Measurements from ENCODE around the gene VPS13A. TPM values are rescaled to one million over a fixed set of nuclear protein-coding genes. Genes with fewer than 3 reads are reported as not detected.

VPS13A gene
- total RNA-seq, 1 experiment from 2014 or later, result 31.5 TPM

GRCh38 chr9:77449240-77450084 is 272.1 kb downstream of the VPS13A start (continued):
- TF ChIP-seq ATF2 (CRISPR knock-in tag; IDR thresholded peaks at IDR 0.05; ENCODE audit: borderline replicate concordance, low read depth), result no peak
- no peak for TF ChIP-seq ZBTB43 (CRISPR knock-in tag; IDR thresholded peaks at IDR 0.05)
- TF ChIP-seq MLX (CRISPR knock-in tag; IDR thresholded peaks at IDR 0.05), result no peak
- TF ChIP-seq FOXJ3 (CRISPR knock-in tag; IDR thresholded peaks at IDR 0.05; ENCODE audit: borderline replicate concordance), result no peak
- no peak for TF ChIP-seq CREB1 (CRISPR knock-in tag; IDR thresholded peaks at IDR 0.05)
- no peak for TF ChIP-seq ATF6 (CRISPR knock-in tag; IDR thresholded peaks at IDR 0.05)
- TF ChIP-seq NR2C2 (CRISPR knock-in tag; IDR thresholded peaks at IDR 0.05), result no peak
- TF ChIP-seq AFF4 (CRISPR knock-in tag; IDR thresholded peaks at IDR 0.05; ENCODE audit: borderline replicate concordance), result no peak

- H3K4me1 Mint-ChIP-seq, result peaks cover 12% of the 10 kb centered on the region
- peaks cover 27% of the 10 kb centered on the region for H3K36me3 Mint-ChIP-seq
- H3K27ac Mint-ChIP-seq, result no peak overlapping the region
- POLR2A ChIA-PET, result no interaction called here
- no peak overlapping the region for H3K4me3 Mint-ChIP-seq
- H3K9me3 Mint-ChIP-seq, result peaks cover 31% of the 10 kb centered on the region
- no peaks in the 10 kb centered on the region for H3K27me3 Mint-ChIP-seq (ENCODE audit: low read depth)
- CTCF ChIA-PET, result interaction anchor here (1.8 kb wide), 1 partner anchor 17 kb away, joined by 9 read pairs; no protein-coding TSS in a partner anchor
- DNase-seq (ENCODE audit: low spot score) (no peak), ATAC-seq (no peak)
- TF ChIP-seq MLX (CRISPR knock-in tag; IDR thresholded peaks at IDR 0.05) (no peak), FOXJ3 (CRISPR knock-in tag; IDR thresholded peaks at IDR 0.05; ENCODE audit: borderline replicate concordance) (no peak), OVOL2 (CRISPR knock-in tag; IDR thresholded peaks at IDR 0.05; ENCODE audit: borderline replicate concordance) (no peak), ZNF263 (CRISPR knock-in tag; IDR thresholded peaks at IDR 0.05; ENCODE audit: low read depth) (no peak), USF2 (CRISPR knock-in tag; IDR thresholded peaks at IDR 0.05) (no peak), ESRRA (CRISPR knock-in tag; IDR thresholded peaks at IDR 0.05; ENCODE audit: borderline replicate concordance) (no peak), MYBL2 (CRISPR knock-in tag; IDR thresholded peaks at IDR 0.05) (no peak), PRDM15 (CRISPR knock-in tag; IDR thresholded peaks at IDR 0.05) (no peak), PRRX2 (CRISPR knock-in tag; IDR thresholded peaks at IDR 0.05) (no peak), JUN (CRISPR knock-in tag; IDR thresholded peaks at IDR 0.05) (no peak), TEAD1 (CRISPR knock-in tag; IDR thresholded peaks at IDR 0.05) (no peak)
Observed at GRCh38 chr9:77450085-77450475, 272.7 kb downstream of the VPS13A start.

All from WTC11 (cell line).